GM18907 (cell line): ENCODE measurements around the gene ZNF431.
"Not testable (repeated sequence)": the region's sequence is repeated elsewhere in the genome, so short reads cannot be mapped to it uniquely, and the experiment has no call there.

ENCODE experiments used
- ATAC-seq: cut with Tn5 transposase; IDR thresholded peaks from one replicate; pipeline ENCODE4 v1.9.1; 2021; ENCODE audit warnings: mild to moderate bottlenecking, moderate library complexity; ENCODE audit not compliant: unreplicated experiment

The ZNF431 gene

GRCh38 chr19:21141787-21142464, at the start of gene ZNF431:
Gene ZNF431, plus strand, starts transcription at chr19:21142040. Its CDS starts 144 bp downstream, at chr19:21142184.
- ATAC-seq, result peak; percentile 99

DNA sequence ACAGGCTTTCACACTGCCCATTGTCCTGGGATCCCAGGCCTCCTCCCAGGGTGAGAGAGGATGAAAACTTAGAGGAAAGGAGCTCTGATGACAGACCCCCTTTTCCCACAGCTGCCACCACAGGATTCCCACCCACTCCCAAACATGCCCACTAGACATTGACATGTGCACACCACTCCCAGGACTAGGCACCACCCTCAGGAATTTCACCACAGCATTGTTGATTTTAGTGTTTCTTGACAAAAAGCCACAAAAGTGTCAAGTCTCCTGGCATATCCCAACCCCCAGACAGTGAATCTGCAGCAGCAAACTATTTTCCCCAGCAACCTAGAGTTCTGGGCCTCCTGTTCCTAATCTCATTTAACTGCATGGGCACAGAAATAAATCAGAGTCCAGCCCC, 49.7 kb upstream of the ZNF431 start:
- no peak for ATAC-seq

- ATAC-seq, result no peak
Observed at GRCh38 chr19:21094347-21095025, 47.4 kb upstream of the ZNF431 start.

DNA sequence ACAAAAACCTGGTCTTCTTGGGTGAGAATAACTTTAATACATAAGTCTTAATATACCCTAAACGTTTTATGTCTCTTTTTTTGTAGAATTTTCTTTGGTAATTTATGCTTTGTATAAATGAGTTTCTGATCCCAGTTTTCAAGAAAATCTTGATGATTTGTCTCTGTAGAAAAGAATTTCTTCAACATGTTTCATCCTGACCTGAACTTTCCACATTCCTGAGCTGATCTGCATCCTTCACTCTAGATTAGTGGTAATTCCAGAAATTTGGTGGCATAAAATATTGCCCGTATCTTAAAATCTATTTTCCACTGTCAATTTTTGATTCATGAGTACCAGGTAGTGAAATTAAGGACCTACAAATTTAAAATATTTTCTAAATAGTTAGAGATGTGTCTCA, 43.5 kb upstream of the ZNF431 start:
- no peak for ATAC-seq

GRCh38 chr19:21101521-21102242, 40.2 kb upstream of the ZNF431 start:
- no peak for ATAC-seq

DNA sequence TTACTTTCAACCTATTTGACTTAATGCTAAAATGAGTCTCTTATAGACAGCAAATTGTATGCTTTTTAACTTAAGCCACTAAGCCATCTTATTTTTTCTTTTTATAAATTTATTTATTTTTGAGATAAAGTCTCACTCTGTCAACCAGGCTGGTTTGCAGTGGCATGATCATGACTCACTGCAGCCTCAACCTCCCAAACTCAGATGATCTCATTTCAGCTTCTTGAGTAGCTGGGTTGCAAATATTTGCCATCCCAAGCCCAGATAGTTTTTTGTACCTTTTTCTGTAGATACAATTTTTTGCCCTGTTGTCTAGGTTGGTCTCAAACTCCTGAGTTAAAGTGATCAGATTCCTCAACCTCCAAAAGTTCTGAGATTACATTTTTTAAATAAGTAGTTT, 32.7 kb upstream of the ZNF431 start:
- ATAC-seq, result no peak

DNA sequence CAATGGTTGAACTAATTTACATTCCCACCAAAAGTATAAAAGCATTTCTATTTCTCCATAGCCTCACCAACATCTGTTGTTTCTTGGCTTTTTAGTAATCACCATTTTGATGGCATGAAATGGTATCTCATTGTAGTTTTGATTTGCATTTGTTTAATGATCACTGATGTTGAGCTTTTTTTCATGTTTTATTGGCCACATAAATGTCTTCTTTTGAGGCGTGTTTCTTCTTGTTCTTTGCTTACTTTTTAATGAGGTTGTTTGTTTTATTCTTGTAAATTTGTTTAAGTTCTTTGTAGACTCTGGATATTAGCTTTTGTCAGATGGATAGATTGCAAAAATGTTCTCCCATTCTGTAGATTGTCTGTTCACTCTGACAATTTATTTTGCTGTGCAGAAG, 31.7 kb upstream of the ZNF431 start:
- no peak for ATAC-seq

GRCh38 chr19:21115430-21115829, 26.4 kb upstream of the ZNF431 start:
- no peak for ATAC-seq

DNA sequence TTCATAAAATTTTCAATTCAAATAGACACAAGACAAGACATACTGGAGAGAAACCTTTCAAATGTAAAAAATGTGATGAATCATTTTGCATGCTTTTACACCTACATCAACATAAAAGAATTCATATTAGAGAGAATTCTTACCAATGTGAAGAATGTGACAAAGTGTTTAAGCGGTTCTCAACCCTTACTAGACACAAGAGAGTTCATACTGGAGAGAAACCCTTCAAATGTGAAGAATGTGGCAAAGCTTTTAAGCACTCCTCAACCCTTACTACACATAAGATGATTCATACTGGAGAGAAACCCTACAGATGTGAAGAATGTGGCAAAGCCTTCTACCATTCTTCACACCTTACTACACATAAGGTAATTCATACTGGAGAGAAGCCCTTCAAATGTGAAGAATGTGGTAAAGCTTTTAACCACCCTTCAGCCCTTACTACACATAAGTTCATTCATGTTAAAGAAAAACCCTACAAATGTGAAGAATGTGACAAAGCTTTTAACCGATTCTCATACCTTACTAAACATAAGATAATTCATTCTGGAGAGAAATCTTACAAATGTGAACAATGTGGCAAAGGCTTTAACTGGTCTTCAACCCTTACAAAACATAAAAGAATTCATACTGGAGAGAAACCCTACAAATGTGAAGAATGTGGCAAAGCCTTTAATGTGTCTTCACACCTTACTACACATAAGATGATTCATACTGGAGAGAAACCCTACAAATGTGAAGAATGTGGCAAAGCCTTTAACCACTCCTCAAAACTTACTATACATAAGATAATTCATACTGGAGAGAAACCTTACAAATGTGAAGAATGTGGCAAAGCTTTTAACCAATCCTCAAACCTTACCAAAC, 24.6 kb upstream of the ZNF431 start:
- ATAC-seq, result no peak

GRCh38 chr19:21126078-21126477, 15.8 kb upstream of the ZNF431 start:
- no peak for ATAC-seq

DNA sequence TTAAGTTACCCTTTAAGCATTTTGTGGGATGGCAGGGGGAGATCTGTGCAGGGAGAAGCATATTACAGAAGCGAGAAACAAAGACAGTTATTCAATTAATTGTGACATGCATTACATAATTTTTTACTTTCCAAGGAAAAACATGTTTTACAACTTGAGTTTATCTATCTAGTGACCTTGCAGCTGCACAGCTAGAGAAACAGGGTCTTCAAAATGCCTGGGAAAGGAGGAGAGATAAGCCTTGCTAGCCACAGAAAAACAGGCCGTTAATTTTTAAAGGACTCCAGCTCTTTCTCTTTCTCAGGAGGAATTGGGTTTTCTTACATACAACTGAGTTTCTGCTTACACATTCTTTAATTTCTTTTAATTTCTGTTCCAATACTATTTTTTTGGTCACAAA, 14.8 kb upstream of the ZNF431 start:
- no peak for ATAC-seq

DNA sequence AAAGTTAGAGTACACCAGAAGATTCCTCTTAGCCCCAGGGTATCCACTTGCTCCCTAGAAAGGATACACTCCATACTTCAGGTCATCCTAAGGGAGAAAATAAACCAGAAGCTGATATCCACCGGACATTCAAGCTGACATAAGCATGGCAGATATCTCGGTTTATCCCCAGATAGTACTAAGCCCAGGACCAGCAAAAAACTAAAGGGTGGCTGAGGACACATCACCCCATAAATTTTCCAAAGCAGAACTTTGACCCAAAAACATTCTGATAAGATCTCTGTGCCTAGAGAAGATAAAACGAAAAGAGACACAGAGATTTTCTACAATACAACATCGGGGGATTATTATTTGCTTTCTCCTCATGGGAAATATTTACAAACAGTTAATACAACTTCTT, 13.9 kb upstream of the ZNF431 start:
- ATAC-seq, result no peak

GRCh38 chr19:21128901-21129698, 12.7 kb upstream of the ZNF431 start:
- ATAC-seq, result no peak

DNA sequence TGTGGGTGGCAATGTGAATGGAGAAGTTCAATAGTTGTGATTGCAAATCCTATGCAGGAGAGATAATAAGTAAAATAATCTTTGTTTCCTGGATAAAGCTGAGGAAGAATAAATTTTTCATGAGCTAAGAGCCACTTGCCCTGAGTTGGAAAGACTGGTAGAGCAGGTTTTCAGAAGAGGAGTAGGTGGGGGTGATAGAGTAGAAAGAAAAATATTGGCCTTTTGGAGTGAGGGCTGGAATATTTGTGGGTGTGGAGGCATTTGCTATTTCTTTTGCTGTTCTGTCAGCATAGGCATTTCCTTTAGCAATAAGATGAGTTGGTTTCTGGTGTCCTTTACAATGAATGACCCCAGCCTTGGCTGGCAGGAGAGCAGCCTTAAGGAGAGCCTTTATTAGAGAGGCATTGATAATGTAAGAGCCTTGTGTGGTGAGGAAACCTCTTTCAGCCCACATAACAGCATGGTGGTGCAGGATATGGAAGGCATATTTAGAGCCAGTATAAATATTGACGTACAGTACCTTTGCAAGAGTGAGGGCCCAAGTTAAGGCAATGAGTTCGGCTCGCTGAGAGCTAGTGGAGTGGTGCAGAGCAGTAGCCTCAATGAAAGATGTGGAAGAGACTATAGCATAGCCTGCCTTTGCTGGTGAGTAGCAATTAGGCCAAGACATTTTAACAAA, 11.6 kb upstream of the ZNF431 start:
- no peak for ATAC-seq

GRCh38 chr19:21133633-21134032, 8.2 kb upstream of the ZNF431 start:
- no peak for ATAC-seq

GRCh38 chr19:21134934-21135366, 6.9 kb upstream of the ZNF431 start:
- ATAC-seq, result no peak

DNA sequence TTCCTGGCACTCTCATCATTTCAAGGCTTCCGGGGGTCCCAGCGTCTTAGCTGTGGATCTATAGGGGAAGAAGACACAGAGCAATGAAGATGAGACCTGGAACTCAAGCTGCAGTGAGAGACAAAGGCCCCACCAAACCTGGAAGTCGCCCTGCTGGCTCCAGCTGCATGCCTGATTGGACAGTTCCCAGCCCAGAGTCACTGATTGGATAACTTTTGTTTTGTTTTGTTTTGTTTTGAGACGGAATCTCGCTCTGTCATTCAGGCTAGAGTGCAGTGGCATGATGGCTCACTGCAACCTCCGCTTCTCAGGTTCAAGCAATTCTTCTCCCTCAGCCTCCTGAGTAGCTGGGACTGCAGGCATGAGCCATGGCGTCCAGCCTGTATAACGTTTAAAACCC, 6.4 kb upstream of the ZNF431 start:
- no peak for ATAC-seq

DNA sequence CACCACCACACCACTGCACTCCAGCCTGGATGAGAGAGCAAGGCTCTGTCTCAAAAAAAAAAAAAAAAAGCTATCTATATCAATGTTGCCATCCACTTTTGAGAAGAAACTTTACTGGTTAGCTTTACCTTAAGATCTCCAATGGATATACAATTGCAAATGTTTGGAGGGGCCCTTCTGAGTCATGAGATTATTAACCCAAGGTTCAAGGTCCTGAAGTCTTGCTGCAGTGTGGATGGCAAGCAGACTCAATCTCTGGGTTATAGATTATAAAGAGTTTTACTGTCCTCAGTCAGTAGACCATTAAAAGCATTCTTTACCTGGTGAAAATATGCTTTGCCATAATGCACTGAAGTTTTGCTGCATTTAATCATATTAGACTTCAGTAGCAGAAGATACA, 3.7 kb upstream of the ZNF431 start:
- no peak for ATAC-seq

GRCh38 chr19:21141006-21141405, 834 bp upstream of the ZNF431 start:
- not testable (repeated sequence) for ATAC-seq

GRCh38 chr19:21143428-21143827, 1.6 kb downstream of the ZNF431 start:
- no peak for ATAC-seq
